HG03342 (cell line): ENCODE measurements around the gene HNRNPM.
A peak's percentile ranks its signal among the peaks of the same experiment; 100 is the strongest.
"Not testable (repeated sequence)": the region's sequence is repeated elsewhere in the genome, so short reads cannot be mapped to it uniquely, and the experiment has no call there.

Experiments used
- ATAC-seq: cut with Tn5 transposase; IDR thresholded peaks from one replicate; pipeline ENCODE4 v1.9.1; 2021; ENCODE audit warnings: mild to moderate bottlenecking, moderate library complexity; ENCODE audit not compliant: unreplicated experiment

HNRNPM gene

GRCh38 chr19:8510589-8511115 lies 65.9 kb downstream of the HNRNPM start:
- ATAC-seq = no peak

- no peak for ATAC-seq
These were observed 66.9 kb downstream of the HNRNPM start for GRCh38 chr19:8511573-8512101.

GRCh38 chr19:8512115-8512967 lies 67.6 kb downstream of the HNRNPM start:
- no peak for ATAC-seq

- no peak for ATAC-seq
These were observed 68.4 kb downstream of the HNRNPM start for GRCh38 chr19:8513036-8513686.

- peak; percentile 86 for ATAC-seq
These were observed 69.1 kb downstream of the HNRNPM start, which contains the start of gene ZNF414 for GRCh38 chr19:8513687-8514504. Gene ZNF414 (minus strand): TSS chr19:8514167. CDS start chr19:8514046, 121 bp downstream.

GRCh38 chr19:8514505-8515009 lies 69.8 kb downstream of the HNRNPM start:
- not testable (repeated sequence) for ATAC-seq

GRCh38 chr19:8515317-8515716 lies 70.5 kb downstream of the HNRNPM start:
- no peak for ATAC-seq

- no peak for ATAC-seq
These were observed 73.0 kb downstream of the HNRNPM start for GRCh38 chr19:8517551-8518442.

- ATAC-seq = no peak
These were observed 73.8 kb downstream of the HNRNPM start for GRCh38 chr19:8518536-8518935.

- no peak for ATAC-seq
These were observed 74.6 kb downstream of the HNRNPM start for GRCh38 chr19:8519388-8519787.

- no peak for ATAC-seq
These were observed 80.6 kb downstream of the HNRNPM start for GRCh38 chr19:8525401-8525684.

GRCh38 chr19:8526345-8527091 lies 81.7 kb downstream of the HNRNPM start:
- no peak for ATAC-seq

GRCh38 chr19:8528500-8528899 lies 83.7 kb downstream of the HNRNPM start:
- no peak for ATAC-seq

- ATAC-seq = no peak
These were observed 84.7 kb downstream of the HNRNPM start for GRCh38 chr19:8529369-8530006.

- no peak for ATAC-seq
These were observed 85.4 kb downstream of the HNRNPM start for GRCh38 chr19:8530061-8530679.

GRCh38 chr19:8531470-8531869 lies 86.7 kb downstream of the HNRNPM start:
- ATAC-seq = no peak

- ATAC-seq = no peak
These were observed 87.5 kb downstream of the HNRNPM start for GRCh38 chr19:8532225-8532624.

GRCh38 chr19:8536282-8536681 lies 91.5 kb downstream of the HNRNPM start:
- ATAC-seq = no peak
